Measurements from ENCODE around the gene ATRN. TPM values are rescaled to one million over a fixed set of nuclear protein-coding genes. Genes with fewer than 3 reads are reported as not detected.

The ATRN gene
- total RNA-seq, 6 experiments from 2014 or later: 46.9 to 82.1 (median 59.1) TPM

DNA sequence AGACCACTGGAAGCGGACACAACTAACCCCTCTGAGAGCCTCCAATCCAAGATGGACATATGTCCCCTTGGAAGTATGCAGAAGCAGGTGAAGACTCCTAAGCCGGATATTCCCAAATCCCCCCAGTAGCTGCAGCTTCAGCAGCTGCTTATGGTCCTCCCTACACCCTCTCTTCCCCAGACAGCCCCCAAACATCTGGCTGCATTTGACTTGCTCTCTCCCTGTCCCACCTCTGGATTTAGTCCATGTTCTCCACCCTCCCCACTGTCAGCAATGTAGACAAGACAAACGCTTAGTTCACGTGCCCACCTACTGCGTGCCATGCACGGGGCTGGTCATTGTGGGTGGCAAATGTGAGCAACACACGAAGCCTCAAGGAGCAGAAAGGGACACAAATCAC is 215.6 kb downstream of the ATRN start:
- Histone ChIP-seq H3K9me3 (no peaks in the 10 kb centered on the region), H3K27me3 (peaks cover 0 to 4% of the 10 kb centered on the region in 2 donors), H3K4me3 (no peak overlapping the region), H3K27ac (no peak overlapping the region), H3K4me1 (peaks cover 0 to 3% (median 0%) of the 10 kb centered on the region in 4 donors), H3K36me3 (no peaks in the 10 kb centered on the region)
- TF ChIP-seq POLR2A (IDR thresholded peaks at IDR 0.05): no peak
- TF ChIP-seq, protein P1, sequence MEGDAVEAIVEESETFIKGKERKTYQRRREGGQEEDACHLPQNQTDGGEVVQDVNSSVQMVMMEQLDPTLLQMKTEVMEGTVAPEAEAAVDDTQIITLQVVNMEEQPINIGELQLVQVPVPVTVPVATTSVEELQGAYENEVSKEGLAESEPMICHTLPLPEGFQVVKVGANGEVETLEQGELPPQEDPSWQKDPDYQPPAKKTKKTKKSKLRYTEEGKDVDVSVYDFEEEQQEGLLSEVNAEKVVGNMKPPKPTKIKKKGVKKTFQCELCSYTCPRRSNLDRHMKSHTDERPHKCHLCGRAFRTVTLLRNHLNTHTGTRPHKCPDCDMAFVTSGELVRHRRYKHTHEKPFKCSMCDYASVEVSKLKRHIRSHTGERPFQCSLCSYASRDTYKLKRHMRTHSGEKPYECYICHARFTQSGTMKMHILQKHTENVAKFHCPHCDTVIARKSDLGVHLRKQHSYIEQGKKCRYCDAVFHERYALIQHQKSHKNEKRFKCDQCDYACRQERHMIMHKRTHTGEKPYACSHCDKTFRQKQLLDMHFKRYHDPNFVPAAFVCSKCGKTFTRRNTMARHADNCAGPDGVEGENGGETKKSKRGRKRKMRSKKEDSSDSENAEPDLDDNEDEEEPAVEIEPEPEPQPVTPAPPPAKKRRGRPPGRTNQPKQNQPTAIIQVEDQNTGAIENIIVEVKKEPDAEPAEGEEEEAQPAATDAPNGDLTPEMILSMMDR (IDR thresholded peaks at IDR 0.05): no peak
- DNase-seq (no peak), ATAC-seq (no peak)
- 67% methylated on average over 6 of the region's 7 CpGs for WGBS (ENCODE audit: insufficient coverage, low coverage, low lambda C conversion rate, missing lambda C conversion rate)
- intact Hi-C loops (cut with DNase I): no loop called here

DNA sequence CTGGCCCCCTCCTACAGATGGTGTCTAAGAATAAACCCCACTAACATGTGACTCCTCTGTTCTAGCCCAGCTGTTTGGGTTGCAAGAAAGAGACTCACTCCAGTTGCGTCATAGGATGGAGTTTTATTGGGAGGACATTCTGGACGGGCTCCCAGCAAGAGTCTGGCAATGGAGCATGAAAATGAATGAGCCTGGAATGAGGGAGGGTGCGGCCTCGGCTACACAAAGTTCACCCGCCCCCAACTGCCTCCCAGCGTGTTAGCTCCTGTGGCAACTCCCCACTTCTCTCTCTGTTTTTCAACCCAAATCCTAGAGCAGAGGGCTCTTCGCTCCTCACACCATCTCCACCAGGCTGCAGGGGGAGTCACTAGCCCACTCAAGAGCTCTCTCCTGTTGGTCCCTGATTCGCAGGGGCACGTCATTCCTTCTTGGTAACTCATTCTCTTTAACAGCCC is 216.1 kb downstream of the ATRN start:
- Histone ChIP-seq H3K4me3 (no peak overlapping the region), H3K27me3 (peaks cover 0 to 4% of the 10 kb centered on the region in 2 donors), H3K27ac (no peak overlapping the region), H3K9me3 (no peaks in the 10 kb centered on the region), H3K36me3 (no peaks in the 10 kb centered on the region), H3K4me1 (no peaks in the 10 kb centered on the region)
- intact Hi-C loops (cut with DNase I): no loop called here
- 63% methylated on average over 5 of the region's 9 CpGs for WGBS (ENCODE audit: insufficient coverage, low coverage, low lambda C conversion rate, missing lambda C conversion rate)
- ATAC-seq (peak; percentile 16 to 72 (median 38)), DNase-seq (no peak)
- no peak for TF ChIP-seq POLR2A (IDR thresholded peaks at IDR 0.05)
- TF ChIP-seq, protein P1 (IDR thresholded peaks at IDR 0.05): no peak

DNA sequence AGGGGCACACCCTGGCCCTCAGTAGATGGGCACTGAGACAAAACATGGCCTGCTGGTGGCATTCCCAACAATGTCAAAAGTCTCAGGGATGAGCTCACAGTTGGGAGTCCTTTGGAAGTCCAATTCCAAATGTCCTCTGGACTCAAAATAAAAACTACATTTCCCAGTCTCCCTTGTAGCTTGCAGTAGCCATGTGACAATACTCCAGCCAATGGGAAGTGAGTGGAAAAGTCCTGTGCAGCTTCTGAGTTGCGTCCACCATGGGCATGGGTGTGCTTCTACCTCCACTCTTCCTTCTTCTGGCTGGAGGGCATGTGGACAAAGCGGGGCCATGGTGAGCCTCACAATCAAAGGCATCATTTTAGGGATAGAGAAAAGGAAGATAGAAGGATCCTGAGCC is 216.8 kb downstream of the ATRN start:
- Histone ChIP-seq H3K9me3 (no peaks in the 10 kb centered on the region), H3K36me3 (no peaks in the 10 kb centered on the region), H3K27ac (no peak overlapping the region), H3K4me1 (no peaks in the 10 kb centered on the region), H3K4me3 (no peak overlapping the region), H3K27me3 (no peaks in the 10 kb centered on the region)
- WGBS (ENCODE audit: insufficient coverage, low coverage, low lambda C conversion rate, missing lambda C conversion rate): 62% methylated on average over 2 of the region's 2 CpGs
- ATAC-seq (peak; percentile 25 to 62 (median 54)), DNase-seq (no peak)
- TF ChIP-seq, protein P1 (IDR thresholded peaks at IDR 0.05): no peak
- TF ChIP-seq POLR2A (IDR thresholded peaks at IDR 0.05): no peak
- intact Hi-C loops (cut with DNase I): no loop called here

DNA sequence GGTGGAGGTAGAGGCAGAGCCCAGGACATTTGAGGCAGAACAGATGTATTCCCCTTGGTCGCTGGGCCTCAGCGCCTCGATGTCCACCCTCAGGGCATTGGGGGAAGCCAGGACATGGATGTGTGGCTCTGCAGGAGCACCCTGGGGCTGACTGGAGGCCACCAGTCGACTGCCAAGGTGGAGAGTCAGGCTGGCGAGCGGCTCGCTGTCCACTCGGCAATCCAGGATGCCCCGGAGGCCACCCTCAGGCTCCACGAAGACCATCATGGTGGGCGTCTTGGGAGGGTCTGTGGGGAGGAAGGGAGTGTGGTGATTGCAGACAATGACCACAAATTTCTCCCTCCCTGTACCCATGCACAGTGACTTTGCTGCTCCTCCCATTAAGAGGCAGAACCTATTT is 219.2 kb downstream of the ATRN start:
- Histone ChIP-seq H3K27me3 (no peaks in the 10 kb centered on the region), H3K36me3 (no peaks in the 10 kb centered on the region), H3K4me1 (no peaks in the 10 kb centered on the region), H3K4me3 (no peak overlapping the region), H3K9me3 (no peaks in the 10 kb centered on the region), H3K27ac (no peak overlapping the region)
- no peak for DNase-seq
- no CpG with 5 or more reads among the region's 11 CpGs for WGBS (ENCODE audit: insufficient coverage, low coverage, low lambda C conversion rate, missing lambda C conversion rate)
- intact Hi-C loops (cut with DNase I): no loop called here
- TF ChIP-seq POLR2A (IDR thresholded peaks at IDR 0.05): no peak
- TF ChIP-seq, protein P1 (IDR thresholded peaks at IDR 0.05): no peak
- no peak for ATAC-seq

DNA sequence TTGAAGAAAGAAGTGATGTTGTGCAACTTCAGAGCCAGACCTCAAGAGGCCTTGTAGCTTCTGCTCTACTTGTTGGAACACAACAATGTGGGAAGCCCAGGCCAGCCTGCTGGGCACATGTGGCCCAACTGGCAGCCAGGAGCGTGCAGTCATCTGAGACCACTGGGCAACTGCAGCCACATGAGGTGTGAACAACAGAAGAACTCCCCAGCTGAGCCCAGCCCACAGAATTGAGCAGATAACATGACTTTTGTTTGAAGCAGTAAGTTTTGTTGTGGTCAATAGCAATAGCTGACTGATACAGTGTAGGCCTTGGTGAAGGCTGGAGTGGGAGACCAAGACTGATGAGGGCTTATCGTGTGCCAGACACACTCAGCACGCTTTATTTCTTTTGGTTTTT is 219.6 kb downstream of the ATRN start:
- ATAC-seq: no peak
- Histone ChIP-seq H3K4me3 (no peak overlapping the region), H3K9me3 (no peaks in the 10 kb centered on the region), H3K27ac (no peak overlapping the region), H3K36me3 (no peaks in the 10 kb centered on the region), H3K27me3 (no peaks in the 10 kb centered on the region), H3K4me1 (no peaks in the 10 kb centered on the region)
- TF ChIP-seq, protein P1 (IDR thresholded peaks at IDR 0.05): no peak
- no peak for TF ChIP-seq POLR2A (IDR thresholded peaks at IDR 0.05)
- no CpG with 5 or more reads among the region's 3 CpGs for WGBS (ENCODE audit: insufficient coverage, low coverage, low lambda C conversion rate, missing lambda C conversion rate)
- no peak for DNase-seq
- intact Hi-C loops (cut with DNase I): no loop called here

Measured in right lobe of liver (tissue), 6 donors.